Measurements from ENCODE around the gene REXO1. TPM values are rescaled to one million over a fixed set of nuclear protein-coding genes. Genes with fewer than 3 reads are reported as not detected.

Gene REXO1
- total RNA-seq, 1 donor from 2014 or later: 37.9 TPM

DNA sequence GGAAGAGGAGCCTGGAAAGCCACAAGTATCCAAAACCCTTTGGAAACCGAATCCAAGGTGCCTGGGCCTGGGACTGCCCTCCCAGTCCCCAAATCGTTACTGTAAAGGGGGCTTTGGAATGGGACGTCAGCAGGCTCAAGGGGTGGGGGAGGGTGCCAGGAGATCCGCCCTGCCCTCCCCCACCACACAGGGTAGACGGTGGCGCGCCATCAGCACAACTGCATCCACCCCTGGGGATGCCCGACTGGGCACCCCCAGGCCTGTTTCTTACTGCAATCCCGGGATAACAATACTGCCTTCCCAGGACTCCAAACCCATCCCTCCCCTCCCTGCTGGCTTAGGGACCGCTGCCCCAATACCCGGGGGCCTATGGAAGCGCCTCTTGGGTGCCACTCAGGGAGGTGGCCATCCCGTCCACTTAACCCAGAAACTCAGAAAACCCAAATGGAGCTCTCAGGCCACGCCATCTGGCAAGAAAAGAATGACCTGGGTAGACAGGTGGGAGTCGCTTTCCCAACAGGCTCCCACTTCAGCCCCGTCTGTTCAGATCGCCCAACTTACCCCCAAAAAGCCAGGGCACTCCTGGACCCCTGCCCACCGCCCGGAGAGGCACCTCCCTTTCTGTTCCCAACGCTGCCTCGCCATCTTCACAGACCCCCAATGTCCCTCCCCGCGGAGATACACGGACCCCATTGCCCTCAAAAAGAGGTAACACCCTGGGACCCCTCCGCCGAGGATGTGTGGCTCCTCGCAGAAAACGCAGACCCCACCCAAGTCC is 12.7 kb upstream of the REXO1 start:
- Mint-ChIP-seq H3K27me3 (peaks cover 15% of the 10 kb centered on the region), H3K9me3 (no peaks in the 10 kb centered on the region), H3K36me3 (no peaks in the 10 kb centered on the region), H3K27ac (peak overlapping the region; percentile 89), H3K4me1 (ENCODE audit: unreplicated experiment) (peaks cover 12% of the 10 kb centered on the region), H3K4me3 (peak overlapping the region; percentile 91)
- DNase-seq (ENCODE audit: extremely low spot score, unreplicated experiment): no peak
- TF ChIP-seq, protein P1, sequence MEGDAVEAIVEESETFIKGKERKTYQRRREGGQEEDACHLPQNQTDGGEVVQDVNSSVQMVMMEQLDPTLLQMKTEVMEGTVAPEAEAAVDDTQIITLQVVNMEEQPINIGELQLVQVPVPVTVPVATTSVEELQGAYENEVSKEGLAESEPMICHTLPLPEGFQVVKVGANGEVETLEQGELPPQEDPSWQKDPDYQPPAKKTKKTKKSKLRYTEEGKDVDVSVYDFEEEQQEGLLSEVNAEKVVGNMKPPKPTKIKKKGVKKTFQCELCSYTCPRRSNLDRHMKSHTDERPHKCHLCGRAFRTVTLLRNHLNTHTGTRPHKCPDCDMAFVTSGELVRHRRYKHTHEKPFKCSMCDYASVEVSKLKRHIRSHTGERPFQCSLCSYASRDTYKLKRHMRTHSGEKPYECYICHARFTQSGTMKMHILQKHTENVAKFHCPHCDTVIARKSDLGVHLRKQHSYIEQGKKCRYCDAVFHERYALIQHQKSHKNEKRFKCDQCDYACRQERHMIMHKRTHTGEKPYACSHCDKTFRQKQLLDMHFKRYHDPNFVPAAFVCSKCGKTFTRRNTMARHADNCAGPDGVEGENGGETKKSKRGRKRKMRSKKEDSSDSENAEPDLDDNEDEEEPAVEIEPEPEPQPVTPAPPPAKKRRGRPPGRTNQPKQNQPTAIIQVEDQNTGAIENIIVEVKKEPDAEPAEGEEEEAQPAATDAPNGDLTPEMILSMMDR (conservative IDR thresholded peaks at IDR 0.05): no peak

DNA sequence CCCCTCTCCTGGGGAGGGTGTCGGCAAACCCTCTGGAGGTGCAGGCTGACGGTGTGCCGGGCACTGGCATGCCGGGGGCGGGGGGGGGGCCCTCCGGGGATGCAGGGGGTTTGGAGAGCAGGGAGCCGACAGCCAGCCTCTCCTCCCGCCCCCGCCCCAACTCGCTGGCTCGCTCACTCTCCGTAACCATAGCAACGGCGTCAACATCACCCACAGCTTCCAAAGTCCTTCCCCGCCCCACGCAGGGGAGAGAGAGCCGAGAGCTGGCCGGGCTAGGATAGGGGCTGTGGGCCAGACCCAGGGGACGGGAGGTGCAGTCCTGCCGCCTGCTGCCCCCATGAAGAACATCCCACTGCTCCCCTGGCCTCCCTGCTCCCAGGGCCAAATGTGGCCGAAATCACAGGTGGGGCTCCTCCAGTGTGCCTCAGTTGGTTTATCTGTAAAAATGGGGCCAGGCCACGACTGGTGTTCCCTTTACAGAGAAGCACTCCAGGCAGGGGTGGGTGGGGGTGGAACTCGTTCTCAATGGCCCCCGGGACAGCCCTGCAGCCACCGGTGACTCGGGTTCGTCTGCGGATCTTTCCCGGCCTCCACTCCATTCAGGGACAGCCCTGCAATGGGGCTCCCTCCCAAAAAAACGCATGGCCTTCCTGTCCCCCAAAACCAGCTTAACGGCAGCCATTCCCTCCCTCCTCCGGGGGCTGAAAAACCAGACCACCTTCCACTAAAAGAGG is 11.9 kb upstream of the REXO1 start:
- TF ChIP-seq, protein P1 (conservative IDR thresholded peaks at IDR 0.05): no peak
- Mint-ChIP-seq H3K4me1 (ENCODE audit: unreplicated experiment) (peaks cover 12% of the 10 kb centered on the region), H3K27ac (peak overlapping the region; percentile 43)

DNA sequence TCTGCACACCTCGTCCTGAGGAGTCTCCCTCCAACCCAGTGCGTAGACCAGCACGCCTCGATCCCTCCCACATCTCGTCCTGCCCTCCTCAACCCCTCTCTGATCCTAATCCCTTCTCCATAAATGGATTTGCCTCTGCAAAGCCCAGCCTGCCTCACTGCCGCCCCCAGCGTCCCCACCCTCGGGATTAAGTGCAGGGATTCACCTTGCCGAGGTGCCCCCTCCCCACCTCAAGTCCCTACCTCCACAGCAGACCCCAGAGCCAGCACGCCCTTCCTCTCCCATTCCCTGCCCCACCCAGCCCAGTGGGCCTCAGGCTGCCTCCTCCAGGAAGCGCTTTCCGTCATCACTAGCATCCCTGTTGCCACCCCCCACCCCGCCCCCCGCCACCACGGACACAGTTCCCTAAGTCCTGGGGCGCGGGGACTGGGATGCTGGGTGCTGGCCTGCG is 11.1 kb upstream of the REXO1 start:
- TF ChIP-seq, protein P1 (conservative IDR thresholded peaks at IDR 0.05): no peak
- Mint-ChIP-seq H3K27ac (peak overlapping the region; percentile 89), H3K4me3 (peak overlapping the region; percentile 82), H3K36me3 (no peaks in the 10 kb centered on the region), H3K27me3 (peaks cover 15% of the 10 kb centered on the region), H3K4me1 (ENCODE audit: unreplicated experiment) (peaks cover 12% of the 10 kb centered on the region), H3K9me3 (no peaks in the 10 kb centered on the region)
- DNase-seq (ENCODE audit: extremely low spot score, unreplicated experiment): no peak

More for the DNA sequence above, 11.9 kb upstream of the REXO1 start:
- DNase-seq (ENCODE audit: extremely low spot score, unreplicated experiment): no peak
- no peaks in the 10 kb centered on the region for H3K36me3 Mint-ChIP-seq
- H3K4me3 Mint-ChIP-seq: peak overlapping the region; percentile 91
- H3K9me3 Mint-ChIP-seq: no peaks in the 10 kb centered on the region
- H3K27me3 Mint-ChIP-seq: peaks cover 15% of the 10 kb centered on the region

DNA sequence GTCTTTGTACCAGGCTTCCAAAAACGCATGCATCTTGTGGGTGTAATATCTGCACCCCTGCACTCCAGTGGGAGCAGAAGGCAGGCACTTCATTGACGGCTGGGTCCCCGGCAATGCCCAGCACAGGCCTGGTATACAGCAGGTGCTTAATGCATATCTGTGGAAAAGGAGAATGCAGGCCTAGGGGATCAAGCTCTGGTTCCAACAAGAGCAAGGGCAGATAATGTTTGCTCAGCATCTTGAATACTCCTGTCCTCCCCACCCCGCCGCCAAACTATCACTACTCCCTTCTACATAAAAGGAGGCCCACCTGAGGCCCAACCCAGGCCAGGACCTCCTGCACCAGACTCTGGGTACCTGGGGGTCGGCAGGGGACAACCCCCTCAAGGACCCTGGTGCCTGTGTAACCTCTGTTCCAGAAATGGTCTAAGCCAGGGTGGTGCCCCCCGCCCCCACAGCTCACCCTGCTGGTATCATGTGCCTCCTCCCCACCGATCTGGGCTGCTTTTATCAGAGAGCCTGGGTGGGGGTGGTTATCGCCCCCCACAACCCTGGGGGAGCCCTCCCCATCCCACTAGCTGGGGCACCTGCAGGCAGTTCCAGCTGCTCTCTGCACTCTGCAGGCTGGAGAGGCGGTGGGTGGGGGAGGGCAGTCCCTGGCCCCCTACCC is 10.3 kb upstream of the REXO1 start:
- Mint-ChIP-seq H3K27me3 (peaks cover 15% of the 10 kb centered on the region), H3K4me1 (ENCODE audit: unreplicated experiment) (peaks cover 12% of the 10 kb centered on the region), H3K36me3 (no peaks in the 10 kb centered on the region), H3K27ac (peak overlapping the region; percentile 76), H3K9me3 (no peaks in the 10 kb centered on the region), H3K4me3 (peak overlapping the region; percentile 54)
- TF ChIP-seq, protein P1 (conservative IDR thresholded peaks at IDR 0.05): no peak
- no peak for DNase-seq (ENCODE audit: extremely low spot score, unreplicated experiment)

DNA sequence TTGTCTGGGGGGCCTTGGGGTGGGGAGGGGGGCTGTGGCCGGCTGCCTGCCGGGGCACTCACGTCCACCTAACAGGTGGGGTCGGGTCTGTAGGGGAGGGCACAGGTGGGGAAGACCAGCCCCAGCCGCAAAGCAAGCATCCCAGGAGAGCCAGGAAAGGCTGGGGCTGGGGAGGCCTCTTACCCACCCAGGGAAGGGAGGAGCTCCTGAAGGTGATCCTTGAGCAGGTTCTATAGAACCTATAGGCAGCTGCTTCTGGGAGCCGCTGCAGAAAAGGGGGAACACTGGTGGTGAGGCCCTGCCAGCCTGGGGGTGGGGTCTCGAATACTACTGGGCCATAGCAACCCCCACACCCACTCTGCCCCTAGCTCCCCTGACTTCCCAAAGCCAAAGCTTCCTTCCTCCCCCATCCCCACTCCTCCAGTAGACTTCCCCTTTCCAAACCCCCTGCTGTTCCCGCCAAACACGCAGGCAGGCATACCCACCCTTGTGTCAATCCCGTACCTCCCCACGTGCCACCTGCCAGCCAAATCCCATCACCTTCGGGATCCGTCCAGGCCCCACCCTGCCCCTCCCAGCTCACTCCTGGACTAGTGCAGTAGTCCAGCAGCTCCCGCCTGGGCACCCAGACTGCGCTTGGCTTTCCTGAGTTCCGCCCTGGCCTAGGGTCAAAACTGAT is 9.5 kb upstream of the REXO1 start:
- peaks cover 15% of the 10 kb centered on the region for H3K27me3 Mint-ChIP-seq
- no peaks in the 10 kb centered on the region for H3K9me3 Mint-ChIP-seq
- no peaks in the 10 kb centered on the region for H3K36me3 Mint-ChIP-seq
- H3K4me3 Mint-ChIP-seq: peak overlapping the region; percentile 73
- TF ChIP-seq, protein P1 (conservative IDR thresholded peaks at IDR 0.05): no peak
- H3K27ac Mint-ChIP-seq: peak overlapping the region; percentile 76
- DNase-seq (ENCODE audit: extremely low spot score, unreplicated experiment): no peak
- peaks cover 18% of the 10 kb centered on the region for H3K4me1 Mint-ChIP-seq (ENCODE audit: unreplicated experiment)
